WTC11 (cell line): ENCODE measurements around the gene WDR75. TPM values are rescaled to one million over a fixed set of nuclear protein-coding genes. Genes with fewer than 3 reads are reported as not detected.

Experiments
- ATAC-seq: fragments of 200-7000 bp; cut with Tn5 transposase; 2 replicates; pipeline ENCODE4 v1.10.0; 2021; ENCODE audit warnings: mild to moderate bottlenecking, moderate library complexity
- CTCF ChIA-PET: fragments of 300-600 bp; sonication (Branson Sonifier 250); formaldehyde crosslinking; loops from one replicate; lab custom pipeline; 2021; ENCODE audit warnings: antibody characterized with exemption; lab: Charles Lee
- POLR2A ChIA-PET: fragments of 350-600 bp; sonication (Branson Sonifier 250); formaldehyde crosslinking; loops from one replicate; lab custom pipeline; 2021; ENCODE audit warnings: antibody characterized with exemption; lab: Charles Lee
- DNase-seq: peaks from one replicate; pipeline ENCODE4 v3.0.0; 2021; ENCODE audit warnings: low spot score
- H3K27ac Mint-ChIP-seq: 2 replicates; pipeline ENCODE4 v1.8.0; 2021; ENCODE audit warnings: mixed read lengths
- H3K27me3 Mint-ChIP-seq: 2 replicates; pipeline ENCODE4 v1.8.0; 2021; ENCODE audit warnings: low read depth, mild to moderate bottlenecking, moderate library complexity, mixed read lengths
- H3K36me3 Mint-ChIP-seq: 2 replicates; pipeline ENCODE4 v1.8.0; 2021; ENCODE audit warnings: mixed read lengths
- H3K4me1 Mint-ChIP-seq: 2 replicates; pipeline ENCODE4 v1.8.0; 2022; ENCODE audit warnings: mixed read lengths
- H3K4me3 Mint-ChIP-seq: 2 replicates; pipeline ENCODE4 v1.8.0; 2021; ENCODE audit warnings: mild to moderate bottlenecking, moderate library complexity, mixed read lengths
- H3K9me3 Mint-ChIP-seq: 2 replicates; pipeline ENCODE4 v1.8.0; 2021; ENCODE audit warnings: mixed read lengths
- ATF3 ChIP-seq: sonication (generic); formaldehyde crosslinking; conservative IDR thresholded peaks from 2 replicates; pipeline ENCODE4 v1.8.1; 2022; ENCODE audit warnings: mild to moderate bottlenecking, missing genetic modification reagents
- CREM ChIP-seq: sonication (generic); formaldehyde crosslinking; IDR thresholded peaks from 2 replicates; pipeline ENCODE4 v1.8.1; 2022; ENCODE audit warnings: mild to moderate bottlenecking, missing genetic modification reagents, moderate library complexity
- FOXJ3 ChIP-seq: sonication (generic); formaldehyde crosslinking; IDR thresholded peaks from 2 replicates; pipeline ENCODE4 v1.9.0; 2021; ENCODE audit warnings: missing genetic modification reagents, mild to moderate bottlenecking, borderline replicate concordance
- GTF2I ChIP-seq: fragments of 250-450 bp; sonication (Bioruptor Pico); conservative IDR thresholded peaks from 2 replicates; pipeline ENCODE4 v1.4.0; 2021; ENCODE audit warnings: mild to moderate bottlenecking
- HMGA2 ChIP-seq: fragments of 250-450 bp; sonication (Bioruptor Pico); IDR thresholded peaks from 2 replicates; pipeline ENCODE4 v1.4.0; 2021; ENCODE audit warnings: mild to moderate bottlenecking, moderate library complexity
- KAT7 ChIP-seq: sonication (generic); formaldehyde crosslinking; IDR thresholded peaks from 2 replicates; pipeline ENCODE4 v1.8.1; 2023; ENCODE audit warnings: missing genetic modification reagents, mild to moderate bottlenecking, borderline replicate concordance
- NFE2L1 ChIP-seq: sonication (generic); formaldehyde crosslinking; IDR thresholded peaks from 2 replicates; pipeline ENCODE4 v1.8.1; 2023; ENCODE audit warnings: missing genetic modification reagents
- NR2C2 ChIP-seq: sonication (generic); formaldehyde crosslinking; IDR thresholded peaks from 2 replicates; pipeline ENCODE4 v1.8.0; 2022; ENCODE audit warnings: mild to moderate bottlenecking, missing genetic modification reagents
- PRDM15 ChIP-seq: sonication (generic); formaldehyde crosslinking; IDR thresholded peaks from 2 replicates; pipeline ENCODE4 v1.8.0; 2022; ENCODE audit warnings: missing genetic modification reagents
- PREB ChIP-seq: sonication (generic); formaldehyde crosslinking; IDR thresholded peaks from 2 replicates; pipeline ENCODE4 v1.8.1; 2022; ENCODE audit warnings: mild to moderate bottlenecking, missing genetic modification reagents, moderate library complexity, borderline replicate concordance
- RORB ChIP-seq: fragments of 250-450 bp; sonication (Bioruptor Pico); IDR thresholded peaks from 2 replicates; pipeline ENCODE4 v1.9.0; 2021; ENCODE audit warnings: mild to moderate bottlenecking
- STAT6 ChIP-seq: sonication (generic); formaldehyde crosslinking; conservative IDR thresholded peaks from 2 replicates; pipeline ENCODE4 v1.8.1; 2023; ENCODE audit warnings: mild to moderate bottlenecking, low read depth, missing genetic modification reagents, moderate library complexity
- TP53 ChIP-seq: sonication (generic); formaldehyde crosslinking; IDR thresholded peaks from 2 replicates; pipeline ENCODE4 v1.8.1; 2023; ENCODE audit warnings: mild to moderate bottlenecking, missing genetic modification reagents
- USF2 ChIP-seq: sonication (generic); formaldehyde crosslinking; IDR thresholded peaks from 2 replicates; pipeline ENCODE4 v1.8.1; 2023; ENCODE audit warnings: mild to moderate bottlenecking, missing genetic modification reagents, moderate library complexity
- ZNF396 ChIP-seq: fragments of 250-450 bp; sonication (Bioruptor Pico); IDR thresholded peaks from 2 replicates; pipeline ENCODE4 v1.8.0; 2021; ENCODE audit warnings: mild to moderate bottlenecking, moderate library complexity, borderline replicate concordance
- total RNA-seq: library from RNA; stranded (reverse); gene quantifications from 3 replicates; pipeline ENCODE4 v1.2.3, GENCODE V29; 2021

WDR75 gene
- total RNA-seq, 1 experiment from 2014 or later: 68.3 TPM

GRCh38 chr2:189413249-189413648, 28.0 kb upstream of the WDR75 start (continued):
- no peak for TF ChIP-seq STAT6

GRCh38 chr2:189421644-189422043, 19.6 kb upstream of the WDR75 start:
- no peak overlapping the region for H3K4me3 Mint-ChIP-seq
- H3K27me3 Mint-ChIP-seq: no peaks in the 10 kb centered on the region; the same call in 1 of the 2 replicates
- POLR2A ChIA-PET: no interaction called here
- peaks cover 11% of the 10 kb centered on the region for H3K4me1 Mint-ChIP-seq
- peaks cover 8% of the 10 kb centered on the region for H3K9me3 Mint-ChIP-seq
- TF ChIP-seq NFE2L1 (CRISPR knock-in tag) (no peak), PREB (no peak)
- TF ChIP-seq, all 79 proteins: peak for 0
- H3K36me3 Mint-ChIP-seq: no peaks in the 10 kb centered on the region
- DNase-seq (no peak), ATAC-seq (no peak)
- CTCF ChIA-PET: interaction anchor here (1.3 kb wide), 1 partner anchor 9 kb away, joined by 3 read pairs; no protein-coding TSS in a partner anchor
- H3K27ac Mint-ChIP-seq: no peak overlapping the region

GRCh38 chr2:189424961-189425360, 16.3 kb upstream of the WDR75 start:
- H3K27me3 Mint-ChIP-seq: no peaks in the 10 kb centered on the region; the same call in 1 of the 2 replicates
- ATAC-seq: no peak
- H3K4me3 Mint-ChIP-seq: no peak overlapping the region
- CTCF ChIA-PET: no interaction called here
- no peak for DNase-seq
- no peak for TF ChIP-seq ZNF396 (CRISPR knock-in tag)
- no peak for TF ChIP-seq TP53 (CRISPR knock-in tag)
- TF ChIP-seq CREM (CRISPR knock-in tag): no peak
- no peak for TF ChIP-seq ATF3 (CRISPR knock-in tag)
- no peak for TF ChIP-seq PRDM15 (CRISPR knock-in tag)
- TF ChIP-seq KAT7: no peak
- TF ChIP-seq FOXJ3 (CRISPR knock-in tag): no peak
- no peak for TF ChIP-seq HMGA2
- TF ChIP-seq NR2C2 (CRISPR knock-in tag): no peak
- TF ChIP-seq GTF2I: no peak
- no peak for TF ChIP-seq USF2 (CRISPR knock-in tag)
- no peak for TF ChIP-seq RORB (CRISPR knock-in tag)
- peaks cover 13% of the 10 kb centered on the region for H3K4me1 Mint-ChIP-seq
- no peak overlapping the region for H3K27ac Mint-ChIP-seq
- H3K9me3 Mint-ChIP-seq: peaks cover 27% of the 10 kb centered on the region
- POLR2A ChIA-PET: no interaction called here
- H3K36me3 Mint-ChIP-seq: peaks cover 14% of the 10 kb centered on the region
